Activated CD4-positive, CD25-positive, alpha-beta regulatory T cell treated with anti-CD3 and anti-CD28 coated beads, Interleukin-2, amount 50 U/mL, for 24 hours (primary cell): ENCODE results near the gene CHKA.

Experiments used
- ATAC-seq, 2 donors: fragments of 150-1000 bp; cut with Tn5 transposase; one replicate each; pipeline ENCODE4 v1.10.0; 2021; ENCODE audit warnings: mild to moderate bottlenecking in 1 of 2, moderate library complexity in 1 of 2

The CHKA gene

DNA sequence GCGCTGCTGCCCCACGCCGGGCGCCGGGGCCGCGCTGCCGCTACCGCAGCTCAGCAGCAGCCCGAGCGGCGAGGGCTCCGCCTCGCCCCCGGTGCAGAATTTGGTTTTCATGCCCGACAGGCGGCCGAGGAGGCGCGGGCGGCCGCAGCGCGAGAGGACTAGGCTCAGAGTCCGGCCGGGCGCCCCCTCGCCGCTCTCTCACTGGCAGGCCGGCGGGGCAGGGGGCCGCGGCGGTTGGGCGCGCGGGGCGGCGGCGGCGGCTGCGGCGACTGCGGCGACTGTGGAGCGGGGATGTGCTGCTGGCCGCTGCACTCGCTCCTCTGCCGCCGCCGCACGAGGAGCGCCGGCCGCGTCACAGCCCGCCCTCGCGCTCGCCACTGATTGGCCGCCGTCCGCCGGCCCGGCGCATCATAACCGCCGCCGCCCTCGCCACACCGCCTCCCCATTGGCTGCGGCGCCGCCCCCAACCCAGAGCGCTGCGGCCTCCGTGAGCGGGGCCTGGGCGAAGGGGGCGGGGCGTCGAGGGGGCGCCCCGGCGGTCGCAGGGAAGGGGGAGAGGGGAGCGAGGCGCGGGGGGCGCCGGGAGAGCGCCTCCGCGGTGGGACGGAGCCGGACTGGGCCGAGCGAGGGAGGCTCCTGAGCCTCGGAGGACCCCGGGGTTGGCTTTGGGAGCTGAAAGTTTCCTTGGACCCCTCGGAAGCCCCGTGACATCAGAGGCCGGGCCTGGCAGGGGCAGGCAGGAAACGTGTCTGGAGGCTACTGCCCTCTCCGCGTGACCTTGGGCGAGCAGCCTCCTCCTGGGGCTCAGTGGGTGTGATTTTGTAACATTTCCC is at the start of gene CHKA:
Gene CHKA, minus strand, starts transcription at position 322 of the 833 bp plus-strand sequence. Its CDS starts 211 bp downstream, at position 111.
- ATAC-seq, result peak; percentile 94 to 95

DNA sequence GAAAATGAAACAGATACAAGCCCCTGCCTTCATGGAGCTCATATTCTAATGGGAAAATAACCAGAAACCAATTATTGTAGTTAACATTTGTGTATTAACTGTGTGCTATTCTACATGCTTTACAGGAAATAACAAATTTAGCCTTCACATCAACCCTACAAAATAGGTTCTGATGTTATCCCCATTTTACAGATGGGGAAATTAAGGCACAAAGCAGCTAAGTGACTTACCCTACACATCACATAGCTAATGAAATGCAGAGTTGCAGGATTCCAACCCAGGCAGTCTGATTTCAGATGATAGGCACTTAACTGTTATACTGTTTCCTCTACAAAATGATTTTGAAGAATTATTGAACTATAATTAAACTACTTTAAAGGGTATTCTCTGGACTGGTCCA is 48.3 kb upstream of the CHKA start:
- no peak for ATAC-seq

DNA sequence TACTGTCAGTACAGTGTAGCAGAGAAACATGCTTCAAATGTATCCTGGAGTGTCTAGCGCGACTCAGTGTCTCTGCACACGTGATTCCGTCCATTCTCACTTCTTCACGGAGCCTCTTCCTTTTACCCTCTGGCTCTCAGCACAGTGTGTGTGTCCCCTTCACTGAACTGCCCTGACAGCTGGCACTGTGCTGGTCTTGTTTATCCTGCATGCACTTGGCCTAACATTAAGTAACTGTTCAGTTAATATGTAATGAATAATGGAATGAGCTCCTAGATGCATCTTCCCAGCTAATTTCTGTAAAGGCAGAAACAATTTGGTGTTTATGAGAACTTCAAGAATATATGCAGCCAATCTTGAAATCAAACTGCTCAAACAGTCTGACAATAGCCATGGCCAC is 47.5 kb upstream of the CHKA start:
- ATAC-seq, result no peak

DNA sequence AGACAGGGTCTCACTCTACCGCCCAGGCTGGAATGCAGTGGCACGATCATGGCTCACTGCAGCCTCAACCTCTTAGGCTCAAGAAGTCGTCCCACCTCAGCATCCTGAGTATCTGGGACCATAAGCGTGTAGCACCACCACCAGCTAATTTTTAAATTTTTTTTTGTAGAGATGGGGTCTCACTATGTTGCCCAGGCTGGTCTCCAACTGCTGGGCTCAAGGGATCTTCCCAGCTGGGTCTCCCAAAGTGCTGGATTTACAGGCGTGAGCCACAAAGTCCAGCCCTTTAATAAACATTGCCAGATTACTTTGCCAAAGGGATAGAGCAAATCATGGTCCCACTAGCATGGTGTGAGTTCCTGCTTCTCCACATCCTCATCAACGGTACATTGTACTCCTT is 46.3 kb upstream of the CHKA start:
- no peak for ATAC-seq

DNA sequence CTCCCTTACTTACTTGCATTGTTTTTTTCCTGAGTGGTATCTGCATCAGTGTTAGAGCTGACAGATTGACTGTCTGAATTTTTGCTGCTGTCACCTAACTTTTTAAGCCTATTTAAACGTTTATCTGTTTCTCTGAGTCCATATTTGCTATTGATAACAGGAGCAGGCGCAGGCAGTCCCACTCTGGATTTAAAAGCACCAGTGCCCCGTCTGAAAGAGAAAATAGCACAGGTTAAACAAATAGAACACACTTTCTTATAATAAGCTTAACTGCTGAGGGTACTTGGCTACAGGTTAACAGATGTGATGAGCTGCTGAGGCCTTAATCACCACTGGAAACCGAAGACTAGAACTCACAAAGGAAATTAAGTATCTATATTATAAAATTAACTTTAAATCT is 45.8 kb upstream of the CHKA start:
- no peak for ATAC-seq

DNA sequence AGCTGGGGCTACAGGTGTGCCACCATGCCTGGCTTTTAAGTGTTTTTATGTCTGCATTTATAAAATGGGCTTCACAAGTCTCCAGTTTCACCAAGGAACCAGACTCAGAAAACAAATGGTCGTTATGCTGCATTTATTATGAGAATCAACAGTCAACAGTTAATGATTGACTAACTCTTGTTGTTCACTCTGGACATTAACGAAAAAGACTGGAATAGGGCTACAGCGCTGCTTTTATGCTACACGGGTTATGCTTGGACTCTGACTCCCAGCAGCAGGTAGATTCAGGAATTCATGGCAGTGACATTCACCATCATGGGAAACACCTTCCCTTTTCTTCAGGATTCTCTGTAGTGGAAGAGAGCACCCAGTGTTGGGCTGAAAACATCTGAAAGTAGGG is 44.4 kb upstream of the CHKA start:
- ATAC-seq, result no peak

DNA sequence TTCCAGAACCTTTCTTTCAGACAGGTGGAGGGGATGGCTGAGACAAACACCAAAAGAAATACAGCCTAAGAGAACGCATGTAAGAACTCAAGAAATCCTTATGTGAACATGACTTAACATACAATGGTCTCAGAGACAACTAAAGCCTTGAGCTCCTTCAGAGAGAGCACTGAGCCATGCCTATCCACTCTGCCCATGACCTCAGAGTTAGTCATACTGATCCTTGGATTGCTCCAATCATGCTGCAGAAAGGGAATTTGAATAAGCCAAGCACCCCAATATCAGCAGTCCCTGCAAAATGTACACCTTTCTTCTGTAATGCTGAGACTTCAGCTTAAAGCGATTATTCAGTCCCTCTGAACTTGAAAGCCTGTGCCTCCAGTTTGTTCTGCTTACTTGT is 43.2 kb upstream of the CHKA start:
- no peak for ATAC-seq

DNA sequence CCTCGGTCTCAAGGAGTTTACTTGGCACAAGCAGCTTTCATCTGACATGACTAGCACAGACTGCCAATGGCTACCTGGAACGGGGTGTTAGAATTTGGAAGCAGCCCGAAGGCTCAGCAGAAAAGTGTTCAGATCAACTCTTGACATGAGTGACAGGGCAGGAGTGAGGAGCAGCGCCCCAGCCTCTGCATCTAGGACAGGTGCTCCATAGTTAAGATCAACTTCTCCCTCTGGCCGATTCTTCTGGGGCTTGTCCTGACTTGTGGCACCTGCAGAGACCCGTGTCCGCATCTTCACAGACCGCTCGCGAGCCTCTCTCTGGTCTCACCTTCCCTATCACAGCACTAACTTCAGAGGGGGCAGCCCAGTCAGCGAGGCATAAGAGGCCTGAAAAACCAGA is 42.5 kb upstream of the CHKA start:
- no peak for ATAC-seq

DNA sequence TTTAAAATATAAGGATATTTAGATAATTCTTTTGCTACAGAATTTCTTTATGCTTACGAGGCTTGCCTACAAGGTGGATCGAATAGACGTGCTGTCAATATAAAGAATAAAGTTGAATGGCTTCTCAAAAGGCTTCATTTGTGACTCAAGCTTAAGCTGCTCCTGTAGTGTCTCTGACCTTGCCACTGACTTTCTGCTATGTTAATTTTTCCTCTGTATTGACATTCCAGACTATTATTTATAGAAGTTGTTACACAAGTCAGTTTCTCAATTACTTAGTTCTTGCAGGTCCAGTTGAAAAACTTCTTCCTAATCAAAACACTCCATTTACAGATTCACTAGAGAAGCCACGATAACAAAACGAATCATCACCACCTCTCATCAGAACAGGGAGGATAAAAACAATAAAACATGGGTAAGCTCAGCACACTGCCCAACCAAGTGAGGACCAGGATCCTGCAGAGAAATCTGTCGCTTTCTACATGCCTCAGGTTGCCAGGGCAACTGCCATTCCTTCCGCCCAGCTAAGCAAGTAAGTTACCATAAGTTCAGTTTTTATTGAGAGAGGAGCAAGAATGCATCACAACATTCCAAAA is 39.0 kb upstream of the CHKA start:
- ATAC-seq, result no peak

DNA sequence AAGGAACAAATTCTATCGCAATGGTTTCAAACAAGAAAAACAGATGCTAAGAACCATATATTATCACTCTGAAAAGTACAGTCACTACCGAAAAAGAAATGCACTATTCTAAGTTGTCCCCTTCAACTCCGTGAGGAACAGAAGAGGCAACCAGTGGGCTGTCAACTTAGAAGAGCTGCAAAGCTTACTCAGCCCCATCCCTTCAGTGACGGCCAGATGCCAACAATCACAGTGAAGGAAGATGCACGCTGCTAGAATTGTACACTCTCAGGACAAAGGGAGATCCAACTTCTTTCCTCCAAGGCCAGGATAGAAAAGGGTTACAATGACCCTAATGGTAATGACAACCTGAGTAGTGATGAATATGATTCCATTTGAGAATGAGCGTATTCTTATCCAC is 38.5 kb upstream of the CHKA start:
- no peak for ATAC-seq

DNA sequence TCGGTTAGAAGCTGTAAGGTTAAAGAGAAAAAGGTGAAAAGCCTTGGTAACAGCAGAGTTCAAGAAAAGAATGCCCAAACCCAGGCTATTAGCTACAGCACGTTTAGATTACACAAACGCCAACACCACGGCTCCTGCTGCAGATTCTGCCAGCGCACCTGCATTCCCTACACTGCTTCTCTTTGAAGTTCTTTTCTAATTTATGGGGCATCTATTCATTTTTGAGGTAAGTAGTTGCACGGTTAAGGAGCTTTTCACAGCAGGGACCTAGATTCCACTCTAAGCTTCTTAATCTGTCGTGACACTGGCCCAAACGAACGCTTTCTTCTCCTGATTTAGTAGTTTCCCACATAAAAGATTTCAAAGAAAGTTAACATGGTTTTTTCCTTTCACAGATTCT is 38.0 kb upstream of the CHKA start:
- ATAC-seq, result no peak

DNA sequence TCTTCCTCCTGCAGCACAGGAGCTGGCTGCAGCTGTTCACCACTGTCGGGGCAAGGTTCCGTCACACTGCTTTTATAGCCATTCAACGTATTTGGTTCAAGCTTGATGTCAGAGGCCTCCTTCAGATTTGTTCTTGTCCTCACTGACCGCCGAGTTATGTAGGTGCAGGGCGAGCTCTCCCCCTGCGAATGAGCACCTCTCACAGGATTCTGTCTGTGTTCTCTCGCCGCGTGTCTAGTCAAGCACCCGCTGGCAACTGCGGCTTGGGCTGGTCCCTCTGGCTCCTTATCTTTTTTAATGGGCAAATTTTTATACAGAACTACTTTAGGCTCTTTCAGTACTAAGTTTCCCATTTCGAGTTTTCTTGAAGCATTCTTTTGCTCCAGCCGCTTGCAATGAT is 37.4 kb upstream of the CHKA start:
- ATAC-seq, result no peak

DNA sequence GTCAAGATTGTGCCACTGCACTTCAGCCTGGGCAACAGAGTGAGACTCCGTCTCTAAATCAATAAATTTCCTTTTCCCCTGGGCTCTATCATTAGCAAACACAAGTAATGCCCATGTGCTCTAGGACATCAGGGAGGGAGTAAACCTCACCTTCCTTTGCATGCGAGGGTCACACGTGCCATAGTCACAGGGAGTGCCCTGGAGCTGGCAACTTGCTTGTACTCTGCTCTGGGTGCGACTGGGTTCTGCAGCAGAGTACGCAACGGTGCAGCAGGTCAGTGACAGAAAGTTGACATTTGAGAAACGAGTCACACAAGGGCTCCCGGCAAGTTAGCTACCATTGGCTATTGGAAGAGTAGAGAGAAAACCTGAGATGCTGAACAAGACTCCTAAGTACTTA is 32.6 kb upstream of the CHKA start:
- no peak for ATAC-seq

DNA sequence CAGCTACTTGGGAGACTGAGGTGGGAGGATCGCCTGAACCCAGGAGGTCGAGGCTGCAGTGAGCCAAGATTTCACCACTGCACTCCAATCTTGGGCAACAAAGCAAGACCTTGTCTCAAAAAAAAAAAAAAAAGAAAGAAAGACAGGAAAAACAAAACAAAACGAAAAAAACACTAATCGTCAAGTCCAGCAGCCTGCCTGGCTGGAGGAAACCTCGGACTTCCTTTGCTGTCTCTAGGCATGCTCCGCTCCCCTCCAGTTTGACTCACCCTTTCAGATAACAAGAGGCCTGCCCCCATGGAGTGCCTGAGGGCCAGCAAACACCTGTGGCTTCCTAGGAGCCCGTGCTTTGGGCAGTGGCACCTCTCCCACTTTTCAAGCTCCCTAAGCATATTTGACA is 28.8 kb upstream of the CHKA start:
- no peak for ATAC-seq

DNA sequence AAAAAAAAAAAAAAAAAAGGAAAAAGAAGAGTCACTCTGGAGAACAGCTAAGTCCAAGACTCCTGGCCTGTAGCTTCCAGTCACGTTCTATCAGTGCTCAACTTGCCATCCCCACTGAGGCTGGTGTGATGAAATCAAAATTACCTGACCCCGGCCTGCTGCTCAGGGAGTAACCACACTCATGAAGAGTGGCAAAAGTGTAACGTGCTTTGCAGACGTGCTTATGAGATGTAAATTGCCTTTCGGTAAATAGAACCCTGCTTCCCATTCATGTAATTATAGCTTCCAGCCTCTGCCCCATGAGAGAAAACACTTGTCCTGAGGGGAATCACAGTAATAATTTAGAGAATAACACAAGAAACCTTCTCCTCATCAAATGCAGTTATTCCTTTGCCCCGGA is 28.2 kb upstream of the CHKA start:
- no peak for ATAC-seq

DNA sequence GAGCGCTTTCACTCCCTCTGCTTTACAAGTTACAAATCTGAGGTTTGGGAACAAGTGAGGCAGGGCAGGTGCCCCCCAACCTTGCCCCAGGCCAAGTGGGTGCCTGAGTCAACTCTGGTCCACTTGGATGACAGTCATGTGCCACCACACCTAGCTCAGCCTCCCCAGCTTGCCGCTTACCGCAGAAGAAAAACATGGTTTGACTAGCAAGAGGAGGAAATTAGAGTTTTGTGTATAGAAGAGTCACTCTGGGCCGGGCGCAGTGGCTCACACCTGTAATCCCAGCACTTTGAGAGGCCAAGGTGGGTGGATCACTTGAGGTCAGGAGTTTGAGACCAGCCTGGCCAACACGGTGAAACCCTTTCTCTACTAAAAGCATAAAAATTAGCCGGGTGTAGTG is 27.7 kb upstream of the CHKA start:
- no peak for ATAC-seq

DNA sequence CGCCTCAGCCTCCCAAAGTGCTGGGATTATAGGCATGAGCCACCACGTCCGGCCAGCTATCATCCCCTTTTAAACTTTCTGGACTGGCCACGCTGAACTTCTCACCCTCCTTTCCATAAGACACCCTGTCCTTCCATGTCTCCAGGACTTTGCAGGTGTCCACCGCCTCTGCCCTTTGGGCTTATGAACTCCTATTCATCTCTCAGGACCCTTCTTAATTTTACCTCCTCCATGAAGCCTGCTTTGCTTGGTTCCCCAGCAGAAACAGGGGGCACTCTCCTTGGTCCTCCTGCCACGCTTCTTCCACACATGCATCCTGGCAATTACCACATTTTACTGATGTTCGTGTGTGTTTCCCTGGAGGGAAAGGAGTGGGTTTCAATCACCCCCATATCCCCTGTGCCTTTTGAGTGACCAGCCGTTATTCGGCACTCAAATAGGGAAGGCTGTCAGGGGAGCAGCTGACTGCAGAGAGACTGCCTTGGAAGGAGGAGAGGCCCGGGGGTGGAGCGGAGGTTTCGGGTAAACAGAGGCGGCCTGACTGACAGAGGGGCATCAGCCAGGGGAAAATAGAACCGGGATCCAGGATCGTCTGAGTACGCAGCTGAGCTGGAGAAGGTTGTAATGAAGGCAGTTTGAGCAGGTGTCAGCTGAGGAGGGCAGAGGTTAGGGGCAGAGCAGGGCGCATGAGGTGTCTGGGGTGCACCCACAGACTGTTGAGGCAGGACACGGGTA is 27.1 kb upstream of the CHKA start:
- ATAC-seq, result no peak

DNA sequence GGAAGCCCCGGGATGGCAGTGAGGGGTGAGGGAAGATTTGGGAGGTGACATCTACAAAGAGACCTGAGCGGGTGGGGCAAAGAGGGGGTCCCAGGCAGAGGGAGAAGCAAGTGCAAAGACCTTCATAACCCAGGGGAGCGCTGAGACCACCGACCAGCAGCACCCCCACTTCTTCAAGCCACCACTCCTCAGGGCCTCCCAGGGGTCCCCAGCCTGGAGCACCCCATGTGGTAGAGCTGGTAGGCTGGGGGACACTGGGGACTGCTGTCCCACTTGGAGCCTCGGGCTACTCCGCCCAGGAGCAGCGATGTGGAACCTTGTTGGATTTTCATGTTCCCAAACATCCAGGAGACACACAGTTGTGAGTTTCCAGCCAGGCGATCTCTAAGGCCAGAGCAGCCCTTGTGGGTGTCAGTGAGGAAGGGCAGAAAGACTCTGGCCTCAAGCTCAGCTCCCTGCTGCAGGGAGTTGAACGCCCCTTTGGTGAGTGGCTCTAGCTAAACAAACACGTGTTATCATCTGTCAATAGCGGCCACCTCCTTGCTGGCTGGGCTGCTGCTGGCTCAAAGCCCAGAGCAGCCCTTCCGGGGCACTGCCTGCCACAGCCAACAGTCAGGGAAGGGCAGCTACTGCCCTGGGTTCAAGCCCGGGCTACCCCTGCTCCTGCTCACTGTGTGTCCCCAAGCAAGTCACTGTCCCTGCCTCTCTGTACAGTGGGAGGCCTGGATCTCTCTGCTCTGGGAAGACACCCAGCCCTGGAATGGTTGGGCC is 25.7 kb upstream of the CHKA start:
- no peak for ATAC-seq

DNA sequence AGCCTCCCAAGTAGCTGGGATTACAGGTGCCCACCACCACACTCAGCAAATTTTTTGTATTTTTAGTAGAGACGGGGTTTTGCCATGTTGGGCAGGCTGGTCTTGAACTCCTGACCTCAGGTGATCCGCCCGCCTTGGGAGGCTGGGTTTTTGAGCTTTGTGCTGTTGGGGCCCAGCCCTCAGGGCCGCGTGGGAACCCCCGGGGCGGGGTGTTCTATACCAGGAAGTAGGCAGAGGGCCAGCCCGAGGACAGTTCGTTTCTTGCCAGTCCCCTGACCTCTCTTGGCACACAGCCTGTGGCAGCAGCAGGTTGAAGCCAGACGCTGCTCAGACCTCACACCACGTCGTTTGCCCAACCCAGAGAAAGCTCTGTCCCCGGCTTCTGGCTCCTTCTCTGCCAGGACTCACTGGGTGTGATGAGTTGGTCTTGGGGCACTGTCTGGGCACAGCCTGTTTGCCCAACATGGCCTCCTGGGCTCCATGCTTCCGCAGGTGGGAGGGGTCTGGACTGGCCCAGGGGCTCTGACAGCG is 24.9 kb upstream of the CHKA start:
- no peak for ATAC-seq

DNA sequence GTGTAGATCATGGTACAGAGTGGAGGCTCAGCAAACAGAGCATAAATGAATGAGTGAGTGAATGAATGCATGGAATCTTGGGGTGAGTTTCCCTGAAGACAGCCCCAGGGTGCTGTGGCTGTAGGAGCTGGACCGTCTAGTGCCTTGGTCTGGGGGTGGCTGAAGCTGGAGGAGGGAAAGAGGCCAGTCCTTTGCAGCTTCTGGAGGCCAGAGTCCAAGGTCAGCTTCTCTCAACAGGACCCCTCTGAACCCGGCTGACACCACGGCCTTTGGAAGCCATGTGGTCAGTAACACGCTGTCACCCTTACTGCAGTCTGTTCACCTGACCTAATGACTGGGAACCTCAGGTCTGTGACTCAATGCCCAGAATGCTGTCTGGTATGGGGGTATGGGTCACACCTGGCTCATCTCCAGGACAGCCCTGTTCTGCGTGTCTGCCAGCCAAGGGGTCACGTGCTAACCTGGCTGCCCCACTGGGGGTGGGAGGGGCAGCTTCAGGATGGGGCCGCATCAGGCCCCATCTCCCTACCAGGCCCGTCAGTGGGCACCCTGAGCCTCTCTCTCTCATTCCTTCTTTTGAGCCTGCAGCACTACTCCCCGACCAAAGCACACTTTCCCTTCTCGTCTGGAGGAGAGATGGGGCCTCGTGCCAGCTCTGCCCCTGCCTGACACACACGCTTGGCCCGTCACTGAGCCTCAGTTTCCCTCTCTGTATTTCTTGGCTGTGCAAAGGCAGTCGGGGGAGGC is 24.1 kb upstream of the CHKA start:
- ATAC-seq, result no peak

DNA sequence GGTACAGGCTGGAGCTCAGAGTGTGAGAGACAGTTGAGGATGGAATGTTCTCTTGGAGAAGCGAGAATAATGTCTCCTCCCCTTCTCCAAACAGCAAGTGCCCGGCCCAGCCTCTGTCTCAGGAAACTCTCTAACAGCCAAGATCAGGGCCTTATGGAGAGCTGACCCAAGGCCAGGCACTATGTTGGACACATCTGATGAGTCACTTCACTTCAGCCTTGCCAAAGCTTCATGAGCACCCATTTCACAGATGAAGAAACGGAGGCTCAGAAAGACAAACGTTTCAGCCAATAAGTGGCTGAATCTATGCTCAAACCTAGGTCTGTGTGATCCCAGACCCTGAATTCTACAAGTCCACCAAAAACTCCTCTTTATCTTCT is 22.1 kb upstream of the CHKA start:
- no peak for ATAC-seq
